ENCODE data around the gene RPL14.
A peak's percentile ranks its signal among the peaks of the same experiment; 100 is the strongest.
"Not testable (repeated sequence)": the region's sequence is repeated elsewhere in the genome, so short reads cannot be mapped to it uniquely, and the experiment has no call there.

The RPL14 gene

DNA sequence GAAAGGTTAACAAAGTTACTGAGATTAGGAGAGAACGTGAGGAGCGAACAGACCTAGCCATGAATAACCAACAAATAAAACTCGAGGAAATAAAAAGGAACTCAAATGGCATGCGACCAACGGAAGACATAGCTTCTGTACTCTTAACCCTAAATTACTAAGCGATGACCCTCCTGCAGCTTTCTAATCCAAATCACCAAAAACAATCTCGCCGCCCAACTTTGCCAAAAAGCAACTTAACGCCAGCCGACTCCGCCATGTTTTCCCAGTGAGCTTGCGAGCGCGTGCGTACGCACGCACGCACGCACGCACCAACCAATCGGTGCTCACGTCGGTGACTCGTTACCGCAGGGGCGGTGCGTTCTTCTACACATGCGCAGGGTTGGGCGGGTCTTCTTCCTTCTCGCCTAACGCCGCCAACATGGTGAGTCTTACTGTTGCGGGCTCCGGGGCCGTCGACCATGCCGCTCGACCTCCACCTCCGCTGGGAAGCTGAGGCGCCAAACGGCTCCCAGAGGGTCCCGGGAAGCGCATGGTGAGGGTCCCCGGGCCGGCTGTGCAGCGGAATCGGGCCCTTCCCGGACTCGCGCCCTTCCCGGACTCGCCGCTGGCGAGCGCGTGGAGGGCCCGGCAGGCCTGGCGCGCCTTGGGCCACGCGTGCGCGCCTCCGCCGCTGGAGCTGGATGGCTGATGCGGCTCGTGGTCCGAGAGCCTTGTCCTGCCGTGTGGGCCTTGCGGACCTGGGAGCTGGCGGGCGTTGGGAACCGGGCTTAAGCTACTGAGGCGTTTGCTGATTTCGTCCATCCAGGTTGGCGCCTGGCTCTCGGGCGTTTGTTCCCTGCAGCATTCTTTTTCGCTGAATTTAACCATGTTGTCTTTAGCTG is at the start of gene RPL14:
TSS of gene RPL14 (plus strand) at position 400 of the 884 bp plus-strand sequence. CDS start at position 533, 133 bp downstream.
- peak; percentile 68 for DNase-seq

DNA sequence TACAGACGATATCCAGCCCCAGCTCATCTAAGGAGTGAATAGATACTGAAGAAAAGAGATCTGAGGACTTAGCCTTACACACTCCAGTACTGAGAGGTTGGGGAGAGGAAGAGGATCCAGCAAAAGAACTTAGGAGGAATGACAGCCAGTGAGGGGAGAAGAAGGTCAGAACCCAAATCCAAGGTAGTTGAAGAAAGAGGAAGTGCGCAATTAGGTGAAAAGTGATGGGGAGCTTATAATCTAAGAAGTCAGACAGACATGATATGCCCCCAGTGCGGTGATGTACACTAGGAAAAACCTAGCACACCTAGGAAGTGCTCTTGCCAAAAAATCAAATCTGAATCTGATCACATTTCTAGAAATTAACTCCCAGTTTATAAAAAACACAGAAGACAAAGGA is 49.5 kb upstream of the RPL14 start:
- DNase-seq: no peak

DNA sequence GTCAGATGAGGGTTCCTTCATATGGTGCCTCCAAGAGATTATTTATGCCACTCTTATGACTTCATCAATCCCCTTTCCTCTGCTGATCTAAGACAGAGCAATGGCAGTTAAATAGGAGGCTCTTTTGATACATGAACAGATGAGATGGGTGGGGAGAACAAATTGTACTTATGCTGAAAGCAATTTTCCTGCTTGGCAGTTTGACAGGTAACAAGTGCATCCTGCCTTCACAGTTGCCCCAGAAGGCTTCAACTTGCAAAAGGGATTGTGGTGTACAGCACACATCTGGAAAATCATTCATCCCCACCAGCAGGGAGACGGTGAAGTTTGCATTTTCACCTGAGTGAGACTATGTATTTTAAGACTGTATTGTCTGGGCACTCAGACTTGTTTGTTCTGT is 42.9 kb upstream of the RPL14 start:
- no peak for DNase-seq

DNA sequence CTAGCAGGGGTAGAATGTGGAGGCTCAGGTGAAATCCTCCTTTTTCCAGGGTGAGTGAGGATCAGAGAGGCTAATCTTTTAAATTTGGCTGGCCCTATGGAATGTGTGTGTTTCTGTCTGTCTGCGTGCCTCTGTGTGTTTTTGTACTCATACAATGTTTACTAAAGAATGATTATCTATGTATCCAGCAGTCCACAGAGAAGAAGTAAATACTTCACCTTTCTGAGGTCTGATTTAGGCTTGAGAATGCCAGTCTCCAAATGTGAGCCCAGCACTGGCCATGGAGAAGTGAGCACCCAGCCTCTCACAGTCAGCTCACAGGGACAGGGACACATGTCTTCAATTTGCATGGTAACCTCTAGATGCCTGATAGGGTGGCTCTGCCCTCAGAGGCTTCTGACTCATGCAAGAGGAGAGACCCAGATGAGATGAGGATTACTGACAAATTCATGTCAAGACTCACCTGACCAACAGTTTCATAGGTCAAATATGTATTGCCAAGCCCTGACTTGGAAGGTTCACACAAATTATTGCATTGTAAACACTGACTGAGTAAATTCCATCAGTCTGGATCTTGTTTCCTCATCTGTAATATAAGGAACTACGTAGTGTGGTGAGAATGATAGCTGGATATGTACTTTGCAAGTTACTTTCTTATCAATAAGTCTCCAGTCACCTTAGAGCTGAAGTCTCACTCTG is 39.1 kb upstream of the RPL14 start:
- no peak for DNase-seq

DNA sequence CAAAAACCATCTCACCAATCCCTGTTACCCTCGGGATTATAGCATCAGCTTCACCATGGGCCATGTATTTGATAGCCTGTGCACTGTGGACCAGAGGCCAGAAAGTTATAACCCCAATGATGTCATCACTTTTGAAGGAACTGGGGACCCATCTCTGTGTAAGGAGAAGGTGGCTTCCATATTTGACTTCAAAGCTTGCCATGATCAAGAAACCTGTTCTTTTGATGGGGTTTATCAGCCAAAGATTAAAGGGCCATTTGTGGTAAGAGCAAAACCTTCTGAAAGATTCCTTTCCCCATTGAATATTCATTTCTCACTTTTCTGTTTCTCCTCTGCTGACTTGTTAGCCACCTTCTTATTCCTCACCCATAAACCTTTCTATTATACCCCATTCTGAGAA is 34.3 kb upstream of the RPL14 start:
- no peak for DNase-seq

DNA sequence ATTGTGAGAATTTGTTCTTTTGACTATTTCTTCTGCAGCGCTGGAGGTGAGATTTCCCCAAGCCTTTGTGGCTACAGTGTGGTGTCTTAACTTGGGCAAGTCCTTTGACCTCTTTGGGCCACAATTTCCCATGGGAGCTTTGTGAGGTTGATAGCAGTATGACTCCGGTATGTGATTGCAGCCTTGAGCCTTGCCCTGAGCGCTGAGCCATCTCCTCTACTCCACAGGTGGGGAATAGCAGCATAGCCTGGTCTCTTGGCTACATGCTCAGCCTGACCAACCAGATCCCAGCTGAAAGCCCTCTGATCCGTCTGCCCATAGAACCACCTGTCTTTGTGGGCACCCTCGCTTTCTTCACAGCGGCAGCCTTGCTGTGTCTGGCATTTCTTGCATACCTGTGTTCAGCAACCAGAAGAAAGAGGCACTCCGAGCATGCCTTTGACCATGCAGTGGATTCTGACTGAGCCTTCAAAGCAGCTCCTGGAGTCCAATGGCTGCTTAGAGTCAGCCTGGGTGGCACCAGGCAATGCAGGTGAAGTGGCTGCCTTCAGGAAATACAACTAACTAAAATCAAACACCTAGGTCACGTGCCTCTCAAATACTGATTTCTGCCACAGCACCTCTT is 30.0 kb upstream of the RPL14 start:
- DNase-seq: no peak

DNA sequence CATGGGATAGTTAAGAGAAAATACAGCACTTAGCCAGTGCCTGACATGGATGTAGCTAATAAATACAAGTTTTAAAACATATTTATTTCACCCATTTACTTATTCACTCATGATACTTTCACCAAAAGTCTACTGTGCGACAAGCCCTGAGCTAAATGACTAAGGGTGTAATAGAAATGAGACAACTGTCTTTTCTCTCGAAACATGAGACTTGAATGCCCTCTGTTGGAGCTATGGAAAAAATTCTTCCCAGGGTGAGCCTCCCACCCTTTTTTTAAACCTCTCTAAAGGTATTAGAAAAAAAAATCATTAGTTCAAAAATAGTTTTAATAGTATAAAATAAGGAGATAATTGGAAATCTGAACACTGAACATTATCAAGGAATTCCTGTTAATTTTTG is 24.3 kb upstream of the RPL14 start:
- no peak for DNase-seq

DNA sequence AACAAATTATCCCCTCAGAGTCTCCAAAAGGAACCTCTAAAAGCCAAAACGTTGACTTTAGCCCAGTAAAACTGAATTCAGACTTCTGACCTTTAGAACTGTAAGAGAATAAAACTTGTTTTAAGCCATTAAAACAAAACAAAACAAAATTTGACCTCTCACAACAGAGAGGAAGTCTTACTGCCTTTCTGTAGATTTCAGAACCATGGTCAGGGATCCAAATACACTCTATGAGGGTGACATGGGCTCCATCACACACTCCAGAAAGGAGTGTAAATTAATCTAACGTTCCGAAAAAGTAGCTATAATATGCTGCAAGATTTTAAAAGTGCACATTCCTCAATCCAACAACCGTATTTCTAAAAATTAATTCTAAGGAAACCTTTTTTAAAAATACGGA is 19.2 kb upstream of the RPL14 start:
- DNase-seq: no peak

DNA sequence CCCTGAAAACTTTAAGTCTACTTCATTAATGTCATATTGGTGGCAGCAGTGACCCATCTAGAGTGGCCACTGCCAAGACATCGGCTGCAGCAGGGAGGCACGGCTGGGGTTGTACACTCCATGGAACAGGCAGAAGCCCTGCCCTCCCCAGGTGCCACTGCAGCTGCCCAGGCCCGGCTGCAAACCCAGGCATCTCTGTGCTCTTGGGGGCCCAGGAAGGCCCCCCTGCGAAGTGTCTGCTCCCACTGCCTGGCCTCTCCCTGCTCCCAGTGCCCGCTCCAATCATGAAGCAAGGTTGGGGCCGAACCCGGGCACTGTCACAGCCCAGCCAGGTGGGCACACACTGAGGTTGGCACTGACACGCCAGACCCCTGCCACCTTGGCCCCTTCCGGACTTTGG is 12.1 kb upstream of the RPL14 start:
- no peak for DNase-seq

DNA sequence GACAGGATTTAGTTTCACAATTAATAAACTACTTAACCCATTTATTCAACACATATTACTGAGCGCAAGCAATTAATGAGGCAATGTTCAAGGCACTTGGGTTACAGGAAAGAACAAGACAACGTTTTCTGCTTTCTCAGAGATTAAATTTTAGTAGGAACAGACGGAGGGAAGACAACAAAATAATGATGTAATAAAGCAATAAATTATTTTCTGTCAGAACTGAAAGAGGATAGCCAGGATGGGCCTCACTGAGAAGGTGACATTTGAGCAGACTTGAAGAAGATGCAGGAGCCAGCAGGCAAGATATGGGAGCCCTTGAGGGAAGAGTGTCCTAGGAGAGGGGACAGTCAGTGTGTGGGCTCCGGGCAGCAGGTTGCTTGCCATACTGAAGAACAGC is 11.3 kb upstream of the RPL14 start:
- DNase-seq: no peak

DNA sequence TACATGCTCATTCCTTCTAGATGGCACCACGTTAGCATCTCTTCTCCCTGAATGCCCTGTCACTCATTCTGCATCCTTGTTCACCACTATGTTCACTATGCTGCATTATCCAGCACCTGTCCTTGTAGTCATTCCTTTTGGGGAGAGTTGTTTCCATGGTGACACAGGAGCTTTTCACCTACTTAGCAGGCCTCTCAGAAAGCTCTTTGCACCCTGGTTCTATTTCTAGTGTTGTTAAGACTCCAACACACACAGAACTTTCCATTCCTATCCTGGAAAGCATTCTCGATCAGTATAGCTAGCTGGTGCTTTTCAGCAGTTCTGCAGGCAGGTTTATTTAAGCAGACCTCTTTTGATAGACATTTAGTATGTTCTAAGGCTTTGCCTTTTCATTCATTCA is 6.7 kb upstream of the RPL14 start:
- DNase-seq: no peak

DNA sequence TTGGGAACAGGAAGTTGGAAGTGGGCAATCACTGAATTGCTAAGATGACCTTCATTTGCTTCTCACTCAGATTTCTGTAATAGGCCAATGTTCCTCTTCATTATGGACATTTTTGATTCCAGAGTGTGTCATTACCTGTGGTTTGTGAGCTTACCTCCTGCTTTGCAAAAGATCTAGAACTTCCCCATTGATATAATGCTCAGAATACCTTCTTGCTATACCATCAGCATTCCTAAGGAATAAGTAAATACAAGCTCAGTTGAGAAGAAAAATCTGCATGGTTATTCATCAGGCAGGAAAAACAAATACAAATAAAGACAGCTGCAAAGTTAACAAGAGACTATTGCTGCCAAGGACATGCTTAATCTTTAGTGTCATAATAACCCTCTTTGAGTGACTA is 5.6 kb upstream of the RPL14 start:
- DNase-seq: no peak

DNA sequence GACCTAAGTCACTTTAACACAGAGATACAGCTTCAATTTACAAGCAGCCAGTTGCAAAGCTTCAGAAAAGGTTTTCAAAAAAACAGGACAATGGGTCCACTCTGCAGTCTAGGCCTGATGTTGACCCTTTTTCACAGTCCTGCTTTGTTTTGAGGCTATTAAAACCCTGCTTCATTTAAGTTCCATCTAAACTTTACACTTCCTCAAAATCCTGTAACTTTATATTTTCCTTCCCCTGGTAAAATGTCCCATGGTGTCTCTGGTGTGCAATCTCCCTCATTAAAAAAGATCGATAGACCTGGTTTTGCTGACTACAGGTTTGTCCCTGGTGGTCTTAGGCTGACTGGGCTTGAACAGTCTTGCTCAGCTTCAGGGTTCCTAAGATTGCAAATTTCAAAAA is 5.1 kb upstream of the RPL14 start:
- no peak for DNase-seq

DNA sequence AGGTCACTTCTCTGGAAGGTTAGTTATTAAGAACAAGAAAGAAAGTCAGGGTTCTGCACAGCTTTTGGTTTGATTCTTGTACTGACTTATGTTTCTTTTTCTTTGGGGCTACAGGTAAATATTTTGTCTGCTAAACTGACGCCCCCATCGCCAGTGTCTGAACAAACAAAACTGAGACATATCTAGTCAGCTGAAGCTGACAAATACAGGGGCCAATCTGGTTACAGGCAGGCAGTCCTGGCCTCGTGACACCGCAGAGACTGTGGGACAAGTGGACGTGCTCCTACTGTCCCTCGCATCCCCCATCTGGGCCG is 4.6 kb upstream of the RPL14 start:
- DNase-seq: no peak

DNA sequence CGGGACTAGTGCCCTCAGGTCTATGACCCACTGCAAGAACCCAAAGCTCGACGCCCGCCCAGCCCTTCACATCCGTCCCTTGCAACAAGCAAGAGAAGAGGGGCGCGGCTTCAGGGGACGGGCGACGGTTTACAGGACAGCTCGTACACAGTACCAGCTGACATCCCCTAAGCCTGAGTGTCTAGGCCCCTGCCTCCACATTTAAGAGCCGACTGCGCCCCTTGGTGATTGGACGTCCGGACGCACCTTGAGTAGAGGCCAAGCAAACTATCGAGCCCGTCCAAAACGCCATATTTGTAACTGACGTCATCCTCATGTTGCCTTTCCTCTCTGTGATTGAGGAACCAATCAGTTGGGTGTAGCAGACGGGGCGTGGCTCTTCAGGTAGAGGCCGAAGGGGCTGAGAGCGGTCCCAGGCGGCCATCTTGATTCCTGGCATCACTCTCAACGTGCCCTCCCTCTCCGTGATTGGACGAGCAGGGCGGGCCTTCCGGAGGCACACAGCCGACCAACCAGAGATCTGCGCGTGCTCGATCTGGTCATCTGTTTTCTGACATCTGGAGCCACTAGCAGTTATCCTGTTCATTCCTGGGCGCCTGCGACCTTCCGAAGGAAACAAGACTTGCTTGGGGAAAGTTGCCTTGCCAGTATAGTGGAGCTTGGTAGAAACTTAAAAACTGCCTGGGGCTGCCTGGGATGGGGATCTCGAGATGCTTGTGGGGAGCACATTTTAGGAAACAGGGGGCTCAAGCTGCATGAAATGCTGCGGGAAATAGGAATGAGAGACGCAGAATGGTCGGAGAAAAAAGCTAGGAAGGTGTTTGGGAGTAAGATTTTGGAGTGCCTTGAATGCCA is 4.0 kb upstream of the RPL14 start:
- DNase-seq: peak; percentile 88

DNA sequence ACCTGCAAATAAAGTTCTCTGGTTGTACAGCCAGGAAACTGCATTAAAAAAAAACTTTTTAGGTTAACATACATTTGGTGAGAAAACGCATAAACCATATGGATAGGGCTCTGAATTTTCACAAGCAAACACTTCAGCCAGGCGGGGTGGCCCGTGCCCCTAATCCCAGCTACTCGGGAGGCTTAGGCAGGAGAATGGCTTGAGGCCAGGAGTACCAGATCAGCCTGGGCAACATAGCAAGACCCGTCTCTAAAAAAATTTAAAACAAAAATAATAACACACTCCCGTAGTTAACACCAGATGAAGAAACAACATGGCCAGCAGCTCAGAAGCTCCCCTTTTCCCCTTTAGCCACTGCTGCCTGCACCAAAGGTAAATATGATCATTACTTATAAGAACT is 3.2 kb upstream of the RPL14 start:
- no peak for DNase-seq

DNA sequence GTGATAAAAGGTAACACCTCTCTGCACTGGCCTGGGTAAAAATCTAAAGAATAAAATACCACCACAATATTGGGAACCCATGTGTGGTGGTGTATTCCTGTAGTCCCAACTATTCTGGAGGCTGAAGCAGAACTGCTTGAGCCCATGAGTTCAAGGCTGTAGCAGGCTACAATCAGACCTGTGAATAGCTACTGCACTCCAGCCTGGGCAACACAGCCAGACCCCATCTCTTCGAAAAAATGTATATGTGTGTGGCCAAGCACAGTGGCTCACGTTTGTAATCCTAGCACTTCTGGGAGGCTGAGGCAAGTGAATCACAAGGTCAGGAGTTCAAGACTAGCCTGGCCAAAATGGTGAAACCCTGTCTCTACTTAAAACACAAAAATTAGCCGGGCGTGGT is 1.8 kb upstream of the RPL14 start:
- DNase-seq: no peak

DNA sequence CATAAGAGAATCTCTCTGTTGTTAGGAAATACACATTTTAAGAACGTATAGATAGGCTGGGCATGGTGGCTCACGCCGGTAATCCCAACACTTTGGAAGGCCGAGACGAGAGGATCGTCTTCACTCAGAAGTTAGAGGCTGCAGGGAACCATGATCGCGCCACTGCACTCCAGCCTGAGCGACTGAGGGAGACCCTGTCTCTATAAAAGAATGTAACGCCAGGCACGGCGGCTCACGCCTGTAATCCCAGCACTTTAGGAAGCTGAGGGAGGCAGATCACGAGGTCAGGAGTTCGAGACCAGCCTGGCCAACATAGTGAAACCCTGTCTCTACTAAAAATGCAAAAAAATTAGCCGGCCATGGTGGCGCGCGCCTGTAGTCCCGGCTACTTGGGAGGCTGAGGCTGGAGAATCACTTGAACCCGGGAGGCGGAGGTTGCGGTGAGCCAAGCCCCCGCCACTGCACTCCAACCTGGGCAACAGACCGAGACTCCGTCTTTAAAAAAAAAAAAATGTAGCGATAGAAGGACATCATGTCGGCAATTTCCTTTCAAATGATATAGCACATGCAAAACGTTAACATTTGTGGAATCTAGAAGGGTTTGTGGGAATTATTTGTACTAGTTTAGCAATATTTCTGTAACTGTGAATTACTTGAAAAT is 730 bp upstream of the RPL14 start:
- no peak for DNase-seq

DNA sequence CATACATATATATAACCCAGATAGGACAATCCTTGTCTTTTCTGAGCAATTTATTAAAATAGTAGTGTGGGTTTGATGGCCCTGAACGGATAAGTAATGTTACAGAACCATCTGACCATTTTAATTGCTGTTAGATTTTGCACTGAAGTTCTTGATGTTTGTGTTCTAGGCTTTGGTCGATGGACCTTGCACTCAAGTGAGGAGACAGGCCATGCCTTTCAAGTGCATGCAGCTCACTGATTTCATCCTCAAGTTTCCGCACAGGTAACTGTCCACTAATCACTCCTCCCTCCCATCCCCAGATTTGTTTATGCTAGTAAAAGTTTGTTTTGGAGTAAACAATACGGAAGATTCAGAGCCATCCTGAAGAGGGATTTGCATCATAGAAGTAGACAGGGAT is 1.3 kb downstream of the RPL14 start:
- no peak for DNase-seq

DNA sequence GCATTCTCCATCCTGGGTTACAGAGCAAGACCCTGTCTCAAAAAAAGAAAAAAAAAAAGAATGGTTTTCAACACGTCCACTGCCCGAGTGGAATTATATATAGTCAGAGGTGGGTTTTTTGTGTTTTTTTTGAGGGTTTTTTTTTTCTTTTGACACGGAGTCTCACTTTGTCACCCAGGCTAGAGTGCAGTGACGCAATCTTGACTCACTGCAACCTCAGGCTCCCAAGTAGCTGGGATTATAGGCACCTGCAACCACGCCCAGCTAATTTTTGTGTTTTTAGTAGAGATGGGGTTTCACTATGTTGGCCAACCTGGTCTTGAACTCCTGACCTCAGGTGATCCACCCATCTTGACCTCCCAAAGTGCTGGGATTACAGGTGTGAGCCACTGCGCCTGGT is 3.3 kb downstream of the RPL14 start:
- DNase-seq: not testable (repeated sequence)

DNA sequence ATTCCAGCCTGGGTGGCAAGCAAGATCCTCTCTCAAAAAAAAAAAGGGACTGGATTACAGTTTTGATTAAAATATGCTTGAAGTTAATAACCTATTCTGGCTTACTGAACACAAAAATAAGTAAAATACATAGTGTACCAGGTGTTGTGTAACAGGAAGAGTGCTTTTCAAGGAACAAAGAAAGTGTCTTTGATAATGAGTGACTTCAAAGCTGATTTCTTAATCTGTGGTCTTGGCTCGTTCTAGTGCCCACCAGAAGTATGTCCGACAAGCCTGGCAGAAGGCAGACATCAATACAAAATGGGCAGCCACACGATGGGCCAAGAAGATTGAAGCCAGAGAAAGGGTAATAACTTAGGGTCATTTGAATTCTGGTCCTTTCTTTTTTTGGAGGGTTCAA is 4.0 kb downstream of the RPL14 start:
- DNase-seq: no peak

DNA sequence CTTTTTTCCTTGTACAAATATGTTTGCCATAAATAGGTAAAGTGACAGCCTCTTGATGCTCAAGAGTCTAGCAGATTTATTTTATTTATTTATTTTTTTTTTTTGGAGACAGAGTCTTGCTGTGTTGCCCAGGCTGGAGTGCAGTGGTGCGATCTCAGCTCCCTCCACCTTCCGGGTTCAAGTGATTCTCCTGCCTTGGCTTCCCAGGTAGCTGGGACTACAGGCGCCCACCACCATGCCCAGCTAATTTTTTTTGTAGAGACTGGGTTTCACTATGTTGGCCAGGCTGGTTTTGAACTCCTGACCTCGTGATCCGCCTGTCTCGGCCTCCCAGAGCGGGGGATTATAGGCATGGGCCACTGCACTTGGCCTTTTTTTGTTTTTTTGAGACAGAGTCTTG is 5.7 kb downstream of the RPL14 start:
- DNase-seq: not testable (repeated sequence)

DNA sequence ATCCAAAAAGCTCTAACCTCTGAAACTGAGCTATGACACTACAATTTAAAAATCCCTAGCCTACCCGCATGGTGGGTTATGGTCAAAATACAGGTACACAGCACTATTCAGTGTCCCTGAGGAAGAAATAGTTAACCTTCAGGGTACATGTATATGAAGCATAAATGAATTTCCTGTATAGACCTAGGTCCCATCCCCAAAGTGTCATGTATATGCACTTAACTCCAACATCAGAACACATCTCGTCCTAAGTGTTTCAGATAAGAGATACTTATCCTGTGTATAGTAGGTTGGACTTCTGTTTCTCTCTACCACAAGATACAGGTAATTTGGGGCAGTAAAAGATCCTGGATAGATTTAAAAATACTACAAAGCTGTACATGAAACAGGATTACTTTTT is 6.4 kb downstream of the RPL14 start:
- no peak for DNase-seq
